IPS-18c (cell line): ENCODE measurements around the gene TCFL5.

Experiments
- H3K4me3 ChIP-seq: 2 replicates; pipeline ENCODE4 v1.7.0; 2013; ENCODE audit warnings: low read depth, mild to moderate bottlenecking, low read length, moderate library complexity; ENCODE audit not compliant: insufficient read depth
- H3K9me3 ChIP-seq: one replicate; pipeline ENCODE4 v1.6.1; 2013; ENCODE audit warnings: mild to moderate bottlenecking, low read length, moderate library complexity; ENCODE audit not compliant: control insufficient read depth, insufficient read depth

TCFL5 gene

DNA sequence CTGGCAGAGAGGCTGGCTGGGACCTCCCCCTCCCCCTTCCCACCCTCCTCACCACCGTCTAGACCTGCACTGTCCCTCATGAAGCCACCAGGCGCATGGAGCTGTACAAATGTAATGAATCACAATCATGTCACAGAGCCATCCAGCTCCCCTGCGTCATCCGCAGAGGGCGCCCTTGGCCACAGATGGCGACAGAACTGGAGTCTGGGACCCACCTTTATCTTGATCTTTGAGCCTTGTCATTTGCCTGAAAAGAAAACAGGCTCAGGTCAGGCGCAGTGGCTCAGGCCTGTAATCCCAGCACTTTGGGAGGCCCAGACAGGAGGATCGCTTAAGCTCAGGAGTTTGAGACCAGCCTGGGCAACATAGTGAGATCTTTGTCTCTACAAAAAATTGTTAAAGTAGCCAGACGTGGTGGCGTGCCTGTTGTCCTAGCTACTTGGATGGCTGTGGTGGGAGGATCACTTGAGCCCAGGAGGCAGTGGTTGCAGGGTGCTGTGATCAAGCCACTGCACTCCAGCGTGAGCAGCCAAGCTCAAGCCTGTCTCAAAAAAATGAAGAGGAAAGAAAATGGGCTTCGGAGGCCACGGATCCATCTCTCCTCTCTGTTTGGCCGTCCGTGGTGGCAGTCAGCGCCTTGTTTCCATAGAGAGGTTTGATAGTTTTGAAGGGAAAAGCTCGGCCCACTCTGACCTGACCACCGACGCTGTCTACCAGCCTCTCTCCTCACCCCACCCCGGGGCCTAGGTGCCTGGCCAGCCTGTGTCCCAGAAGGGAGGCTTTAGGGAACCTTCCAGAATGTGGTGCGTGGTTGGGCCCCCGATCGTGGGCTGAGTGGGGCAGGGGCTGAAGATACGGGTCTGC is 38.6 kb downstream of the TCFL5 start:
- H3K9me3 ChIP-seq, result no peaks in the 10 kb centered on the region
- H3K4me3 ChIP-seq, result no peak overlapping the region

DNA sequence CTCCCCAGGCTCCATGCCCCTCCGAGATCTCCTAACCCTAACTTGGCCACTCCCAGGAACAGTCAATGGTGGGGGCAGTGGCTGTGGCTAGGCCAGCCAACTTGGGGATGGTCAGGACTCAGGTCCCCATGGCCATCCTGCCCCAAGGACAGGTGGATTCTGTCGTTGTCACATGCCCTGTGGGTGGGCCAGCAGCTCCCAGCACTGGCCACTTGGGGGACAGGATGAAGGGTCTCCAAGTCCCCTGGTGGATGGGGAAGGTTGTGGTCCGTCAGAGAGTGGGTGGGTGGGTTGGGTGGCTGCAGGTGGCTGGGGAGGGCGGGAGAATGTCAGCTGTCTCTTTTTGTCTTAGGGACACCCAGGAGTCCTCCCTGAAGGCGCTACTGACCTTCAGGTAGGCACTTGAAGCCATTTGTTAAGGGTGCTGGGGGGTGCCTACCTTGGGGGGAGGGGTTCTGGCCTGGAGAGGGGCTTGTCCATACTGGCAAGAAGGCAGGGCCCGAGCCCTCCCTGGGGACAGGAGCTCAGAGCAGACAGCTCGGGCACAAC is 39.3 kb downstream of the TCFL5 start:
- no peaks in the 10 kb centered on the region for H3K9me3 ChIP-seq

DNA sequence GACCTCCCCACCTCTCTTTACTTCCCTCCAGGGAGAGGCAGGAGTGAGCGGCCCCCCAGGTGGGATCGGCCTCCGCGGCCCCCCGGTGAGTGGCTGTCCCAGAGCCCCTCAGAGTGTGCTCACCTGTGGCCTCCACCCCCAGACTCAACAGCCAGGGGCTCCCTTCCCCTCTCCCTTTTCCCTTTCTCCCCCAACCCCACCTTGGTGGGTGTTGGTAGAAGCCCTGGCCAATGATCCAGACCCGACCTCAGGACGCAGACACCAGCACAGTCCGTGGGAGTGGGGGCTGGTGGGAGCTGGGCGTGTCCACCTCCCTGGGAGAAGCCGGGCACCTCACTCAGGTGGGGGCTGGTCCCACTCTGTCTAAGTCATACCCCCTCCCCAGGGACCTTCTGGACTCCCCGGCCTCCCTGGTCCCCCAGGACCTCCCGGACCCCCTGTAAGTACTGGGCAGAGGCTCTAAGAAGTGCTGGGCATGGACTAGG is 39.9 kb downstream of the TCFL5 start:
- Histone ChIP-seq H3K4me3 (no peak overlapping the region), H3K9me3 (no peaks in the 10 kb centered on the region)

More for the DNA sequence above, 39.3 kb downstream of the TCFL5 start:
- no peak overlapping the region for H3K4me3 ChIP-seq

DNA sequence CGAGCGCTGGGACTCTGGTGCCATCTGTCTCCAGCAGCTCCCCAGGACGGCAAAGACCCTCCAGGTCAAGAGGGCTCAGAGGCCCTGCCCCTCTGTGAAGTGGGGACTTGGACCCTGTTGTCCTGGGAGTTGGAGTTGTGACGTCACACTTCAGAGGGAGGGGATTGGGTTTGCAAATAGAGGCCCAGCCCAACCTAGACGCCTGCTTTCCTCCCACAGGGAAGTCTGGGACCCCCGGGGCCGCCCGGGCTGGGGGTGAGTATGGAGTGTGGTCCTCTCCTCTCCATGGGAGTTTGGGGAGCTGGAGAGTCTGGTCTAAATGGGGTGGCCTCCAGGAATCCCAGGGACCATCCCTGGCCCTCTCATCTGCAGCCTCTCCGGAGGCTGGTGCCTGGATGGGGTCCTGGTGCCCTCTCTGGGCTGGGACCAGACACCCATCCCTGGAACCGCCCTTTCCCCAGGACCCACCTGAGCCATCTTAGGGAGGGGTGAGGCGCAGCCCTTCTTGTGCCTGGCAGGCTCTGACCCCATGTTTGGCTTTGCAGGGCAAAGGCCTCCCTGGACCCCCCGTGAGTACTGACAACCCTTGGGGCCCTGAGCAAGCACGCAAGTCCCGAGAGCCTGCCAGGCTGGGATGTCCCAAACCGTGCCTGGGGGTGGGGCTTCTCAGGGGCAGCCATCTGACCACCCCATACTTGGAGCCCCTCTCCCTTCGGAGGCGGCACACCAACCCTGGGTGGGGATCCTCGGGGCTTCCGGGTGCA is 40.5 kb downstream of the TCFL5 start:
- Histone ChIP-seq H3K4me3 (no peak overlapping the region; the same call in 1 of the 2 replicates), H3K9me3 (no peaks in the 10 kb centered on the region)

DNA sequence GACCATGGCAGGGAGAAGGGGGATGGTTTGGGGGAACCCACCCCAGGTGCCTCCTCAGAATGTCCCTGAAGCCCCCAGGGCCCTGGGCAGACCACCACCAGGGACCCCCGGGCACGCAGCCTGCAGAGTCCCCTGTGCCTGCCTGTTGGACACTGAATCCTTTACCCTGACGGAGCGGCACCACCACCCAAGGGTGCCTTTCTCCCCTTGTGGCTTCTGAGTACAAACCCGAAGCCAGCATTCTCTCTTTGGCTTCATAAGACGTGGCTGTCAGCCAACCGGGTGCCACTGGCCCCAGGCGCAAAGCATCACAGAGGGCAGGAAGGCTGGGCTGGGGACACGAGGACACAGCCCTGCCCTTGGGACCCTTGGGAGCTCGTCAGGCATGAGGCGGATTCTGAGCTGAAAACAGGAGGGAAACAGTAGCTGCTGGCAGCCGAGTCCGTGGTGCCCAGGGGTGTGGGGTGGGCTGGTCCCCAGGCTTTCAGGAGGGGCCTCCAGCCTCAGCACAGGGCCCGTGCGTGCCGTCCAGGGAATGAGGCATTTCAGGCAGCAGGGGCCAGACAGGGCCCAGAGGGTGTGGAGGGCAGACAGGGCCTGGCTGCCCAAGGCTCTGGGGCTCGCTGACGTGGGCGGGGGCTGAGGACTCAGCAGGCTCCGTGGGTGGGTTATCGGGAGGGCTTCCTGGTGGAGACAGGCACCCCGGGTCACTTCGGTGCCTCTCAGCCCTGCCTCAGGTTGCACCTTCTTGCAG is 41.2 kb downstream of the TCFL5 start:
- H3K9me3 ChIP-seq, result no peaks in the 10 kb centered on the region
- H3K4me3 ChIP-seq, result no peak overlapping the region; the same call in 1 of the 2 replicates

- no peaks in the 10 kb centered on the region for H3K9me3 ChIP-seq
- no peak overlapping the region for H3K4me3 ChIP-seq
These were observed 42.0 kb downstream of the TCFL5 start for GRCh38 chr20:62819494-62820174.

- Histone ChIP-seq H3K4me3 (no peak overlapping the region), H3K9me3 (no peaks in the 10 kb centered on the region)
These were observed 42.8 kb downstream of the TCFL5 start for GRCh38 chr20:62818592-62819493.

DNA sequence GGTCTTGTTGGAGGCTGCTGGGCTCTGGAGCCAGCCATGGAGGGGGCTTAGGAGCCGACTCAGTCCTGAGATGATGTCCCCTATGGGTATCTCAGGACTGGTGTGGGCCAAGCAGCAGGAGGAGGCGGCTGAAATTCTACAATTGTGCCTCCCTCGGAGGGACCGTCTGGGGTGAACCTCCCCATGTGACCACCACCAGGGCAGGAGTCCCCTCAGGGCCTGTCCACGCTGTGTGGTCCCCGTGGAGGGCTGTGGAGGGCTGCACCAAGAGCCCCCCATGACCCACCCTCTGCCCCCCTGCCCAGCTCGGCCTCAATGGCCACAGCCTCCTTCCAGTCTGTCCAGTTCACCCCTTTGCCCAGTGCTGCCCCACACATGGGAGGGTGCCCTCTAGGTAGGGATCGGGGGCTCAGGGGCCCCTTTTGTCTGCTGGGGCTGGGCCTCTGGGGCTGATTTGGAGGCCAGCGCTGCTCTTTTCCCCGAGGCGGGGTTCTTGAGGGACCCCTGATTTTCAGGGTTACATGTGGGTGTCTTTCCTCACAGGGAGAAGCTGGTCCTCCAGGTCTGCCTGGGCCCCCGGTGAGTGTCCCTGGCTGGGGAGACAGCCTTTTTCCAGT is 43.5 kb downstream of the TCFL5 start:
- Histone ChIP-seq H3K4me3 (peak overlapping the region; percentile 58; the same call in 1 of the 2 replicates), H3K9me3 (no peaks in the 10 kb centered on the region)

DNA sequence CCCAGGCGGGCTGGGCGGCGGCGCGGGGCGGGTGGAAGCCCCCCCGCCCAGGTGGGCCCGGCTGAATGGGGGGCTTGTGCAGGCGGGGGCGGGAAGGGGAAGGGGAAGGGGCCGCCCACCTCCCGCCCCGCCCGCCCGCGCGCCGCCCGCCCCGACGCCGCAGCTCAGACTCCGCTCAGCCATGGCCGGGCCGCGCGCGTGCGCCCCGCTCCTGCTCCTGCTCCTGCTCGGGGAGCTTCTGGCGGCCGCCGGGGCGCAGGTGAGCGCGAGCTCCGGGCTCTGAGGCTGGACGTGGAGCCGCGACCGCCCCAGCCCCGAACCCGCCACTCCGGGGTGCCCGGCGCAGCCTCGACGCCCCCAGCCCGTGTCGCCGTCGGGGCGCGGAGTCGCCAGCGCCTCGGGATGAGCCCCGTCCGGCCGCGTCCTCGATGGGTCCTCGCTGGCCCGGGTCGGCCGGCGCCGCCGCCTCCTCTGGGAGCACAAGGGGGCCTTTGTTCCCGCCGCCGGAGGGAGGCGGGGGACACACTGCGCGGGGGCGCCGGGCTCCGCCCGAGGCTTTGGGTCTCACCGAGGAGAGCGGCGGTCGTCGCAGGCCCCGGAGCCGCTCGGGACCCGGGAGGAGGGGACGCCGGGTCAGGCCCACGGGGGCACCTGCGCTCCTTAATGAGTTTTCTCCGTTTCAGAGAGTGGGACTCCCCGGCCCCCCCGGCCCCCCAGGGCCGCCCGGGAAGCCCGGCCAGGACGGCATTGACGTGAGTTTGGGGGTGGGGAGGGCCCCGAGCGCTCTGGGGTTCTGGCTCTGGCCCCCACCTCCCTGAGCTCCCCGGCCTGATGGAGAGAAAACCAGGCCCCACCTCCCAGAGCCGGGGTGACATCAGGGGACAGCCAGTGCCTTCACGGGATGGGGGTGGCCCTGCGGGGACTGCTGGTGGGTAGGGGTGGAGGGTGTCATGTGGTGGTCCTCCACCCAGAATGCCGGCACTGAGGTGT is 44.4 kb downstream of the TCFL5 start, which contains the start of gene COL9A3:
Gene COL9A3, plus strand, starts transcription at position 167 of the 990 bp plus-strand sequence. Its CDS starts 15 bp downstream, at position 182.
- Histone ChIP-seq H3K4me3 (peak within 1 kb of the TSS; percentile 58), H3K9me3 (no peaks in the 10 kb centered on the region)

- Histone ChIP-seq H3K9me3 (no peaks in the 10 kb centered on the region), H3K4me3 (peak overlapping the region; percentile 58)
These were observed 45.4 kb downstream of the TCFL5 start for GRCh38 chr20:62816031-62816883.

DNA sequence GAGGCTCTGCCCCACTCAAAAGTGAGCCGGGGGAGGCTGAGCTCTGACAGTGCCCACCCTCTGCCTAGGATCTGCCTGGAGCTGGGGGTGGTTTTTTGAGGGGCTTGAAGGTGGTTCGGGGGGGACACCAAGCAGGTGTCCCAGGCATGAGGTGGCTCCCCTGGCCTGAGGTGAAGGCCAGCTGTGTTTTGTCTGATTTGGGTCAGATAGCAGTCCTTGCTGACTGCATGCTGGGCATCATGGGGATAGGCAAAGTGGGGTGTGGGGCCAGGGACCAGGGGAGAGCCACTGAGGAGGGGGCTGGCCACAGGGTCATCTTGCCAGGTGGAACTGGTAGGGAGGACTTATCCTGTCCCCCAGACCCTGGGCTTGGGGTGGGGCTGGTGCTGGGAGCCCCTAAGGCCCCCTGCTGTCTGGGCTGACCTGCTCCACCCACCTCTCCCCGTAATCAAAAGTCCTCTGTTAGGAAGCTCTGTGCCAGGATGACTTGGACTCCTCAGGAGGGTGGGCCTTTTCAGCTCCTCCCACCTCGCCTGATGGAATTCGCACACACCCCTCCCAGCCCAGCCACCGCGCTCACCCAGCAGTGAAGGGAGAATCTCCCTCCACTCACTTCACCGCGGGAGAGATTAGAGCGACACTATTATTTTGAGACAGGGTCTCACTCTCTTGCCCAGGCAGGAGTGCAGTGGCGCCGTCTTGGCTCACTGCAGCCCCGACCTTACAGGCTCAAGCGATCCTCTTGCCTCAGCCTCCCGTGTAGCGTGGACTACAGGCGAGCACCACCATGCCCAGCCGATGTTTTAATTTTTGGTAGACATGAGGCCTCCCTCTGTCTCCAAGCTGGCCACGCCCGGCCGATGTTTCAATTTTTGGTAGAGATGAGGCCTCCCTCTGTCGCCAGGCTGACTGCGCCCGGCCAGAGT is 46.3 kb downstream of the TCFL5 start:
- Histone ChIP-seq H3K9me3 (no peaks in the 10 kb centered on the region), H3K4me3 (peak overlapping the region; percentile 58)

GRCh38 chr20:62814709-62815065 is 46.9 kb downstream of the TCFL5 start:
- no peak overlapping the region for H3K4me3 ChIP-seq
- H3K9me3 ChIP-seq, result no peaks in the 10 kb centered on the region
